ENCODE data around the gene CD2.

DNA sequence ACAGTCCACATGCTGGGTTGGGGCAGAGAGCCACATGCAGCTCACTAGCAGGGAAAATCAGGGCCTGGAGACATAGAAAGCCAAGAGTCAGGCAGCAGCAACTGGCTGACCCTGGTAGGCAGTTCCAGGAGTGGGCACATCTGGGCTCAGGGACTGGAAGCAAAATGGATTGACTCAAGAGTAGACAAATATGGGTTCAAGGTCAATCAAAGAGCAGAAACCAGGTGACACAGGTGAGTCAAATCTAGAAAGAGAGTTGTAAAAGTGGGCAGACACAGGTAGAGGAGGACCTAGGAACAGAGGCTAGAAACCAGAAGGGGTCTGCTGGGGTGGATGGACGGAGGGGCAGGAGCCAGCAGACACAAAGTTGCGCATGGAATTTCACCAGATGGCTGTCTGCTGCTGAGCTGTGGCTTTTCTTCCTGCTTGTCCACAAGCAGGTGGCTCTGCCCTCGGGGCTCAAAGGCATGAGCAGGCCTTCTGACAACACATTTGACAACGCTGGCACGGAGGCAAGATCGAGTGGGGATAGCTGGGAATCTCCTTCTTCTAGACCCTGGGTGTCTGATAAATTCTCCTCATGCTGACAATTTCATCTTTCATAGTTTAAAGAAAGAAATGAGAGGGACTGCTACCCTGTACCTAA, 45.9 kb upstream of the CD2 start:
- TF ChIP-seq, protein P1, sequence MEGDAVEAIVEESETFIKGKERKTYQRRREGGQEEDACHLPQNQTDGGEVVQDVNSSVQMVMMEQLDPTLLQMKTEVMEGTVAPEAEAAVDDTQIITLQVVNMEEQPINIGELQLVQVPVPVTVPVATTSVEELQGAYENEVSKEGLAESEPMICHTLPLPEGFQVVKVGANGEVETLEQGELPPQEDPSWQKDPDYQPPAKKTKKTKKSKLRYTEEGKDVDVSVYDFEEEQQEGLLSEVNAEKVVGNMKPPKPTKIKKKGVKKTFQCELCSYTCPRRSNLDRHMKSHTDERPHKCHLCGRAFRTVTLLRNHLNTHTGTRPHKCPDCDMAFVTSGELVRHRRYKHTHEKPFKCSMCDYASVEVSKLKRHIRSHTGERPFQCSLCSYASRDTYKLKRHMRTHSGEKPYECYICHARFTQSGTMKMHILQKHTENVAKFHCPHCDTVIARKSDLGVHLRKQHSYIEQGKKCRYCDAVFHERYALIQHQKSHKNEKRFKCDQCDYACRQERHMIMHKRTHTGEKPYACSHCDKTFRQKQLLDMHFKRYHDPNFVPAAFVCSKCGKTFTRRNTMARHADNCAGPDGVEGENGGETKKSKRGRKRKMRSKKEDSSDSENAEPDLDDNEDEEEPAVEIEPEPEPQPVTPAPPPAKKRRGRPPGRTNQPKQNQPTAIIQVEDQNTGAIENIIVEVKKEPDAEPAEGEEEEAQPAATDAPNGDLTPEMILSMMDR (conservative IDR thresholded peaks at IDR 0.05; ENCODE audit: low read length) = no peak
- no peak for TF ChIP-seq EZH2phosphoT487 (IDR thresholded peaks at IDR 0.05; ENCODE audit: borderline replicate concordance, low read depth, low read length)
